ENCODE results near the gene HIKESHI. TPM values are rescaled to one million over a fixed set of nuclear protein-coding genes. Genes with fewer than 3 reads are reported as not detected.

The HIKESHI gene
- total and polyA plus RNA-seq, 2 of the 8 experiments (the other 6 are each of a cell fraction or from before 2014, with no cell fraction given) = 65.4 to 90.2 TPM

- no peak overlapping the region for H2AFZ ChIP-seq (ENCODE audit: low read length)
- H3K23ac ChIP-seq (ENCODE audit: insufficient read length) = no peak overlapping the region
- H2BK5ac ChIP-seq (ENCODE audit: low read depth, low read length) = no peak overlapping the region
- H3K9ac ChIP-seq (replicated peaks in 1 of 4; ENCODE audit: extremely low read depth in 1 of 4, low read depth in 3 of 4, low read length in 3 of 4) = no peak overlapping the region
- no peak overlapping the region for H3K56ac ChIP-seq (replicated peaks; ENCODE audit: insufficient read length, low read depth, low read length)
- peaks cover 0 to 3% (median 0%) of the 10 kb centered on the region in 4 experiments; a peak in 1 of 7 replicates for H3K4me1 ChIP-seq (replicated peaks in 1 of 4; ENCODE audit: control insufficient read depth in 3 of 4, insufficient read depth in 4 of 4, low read length in 3 of 4)
- no peaks in the 10 kb centered on the region; a peak in 1 of 7 replicates for H3K27me3 ChIP-seq (replicated peaks in 1 of 4; ENCODE audit: control insufficient read depth in 3 of 4, extremely low read depth in 1 of 4, insufficient read depth in 3 of 4, low read length in 3 of 4)
- H3K18ac ChIP-seq (ENCODE audit: extremely low read depth, low read length) = no peak overlapping the region
- H3K79me1 ChIP-seq (ENCODE audit: low read depth, low read length) = no peaks in the 10 kb centered on the region
- H4K91ac ChIP-seq (replicated peaks; ENCODE audit: insufficient read length, low read length) = no peak overlapping the region
- H4K5ac ChIP-seq (ENCODE audit: insufficient read length, low read depth, low read length) = no peak overlapping the region
- H3K4me2 ChIP-seq (ENCODE audit: insufficient read depth in 1 of 2, low read depth in 2 of 2, low read length in 2 of 2) = no peak overlapping the region
- H4K8ac ChIP-seq (ENCODE audit: extremely low read depth, insufficient read depth, low read length) = no peak overlapping the region
- no peak overlapping the region for H3K14ac ChIP-seq (ENCODE audit: insufficient read length)
- no peaks in the 10 kb centered on the region for H3K79me2 ChIP-seq (ENCODE audit: control insufficient read depth in 1 of 2, insufficient read depth in 2 of 2, low read length in 2 of 2)
- H2BK120ac ChIP-seq (replicated peaks; ENCODE audit: low read depth, low read length) = no peak overlapping the region
- no peak overlapping the region for H2BK20ac ChIP-seq (ENCODE audit: low read length)
- no peak overlapping the region for H2AK5ac ChIP-seq (ENCODE audit: low read depth, low read length)
- H2BK12ac ChIP-seq (ENCODE audit: low read depth, low read length) = no peak overlapping the region
- no peaks in the 10 kb centered on the region for H3K23me2 ChIP-seq (ENCODE audit: low read depth, low read length)
- no peaks in the 10 kb centered on the region for H3K9me3 ChIP-seq (ENCODE audit: insufficient read depth in 2 of 2, low read depth in 1 of 2, low read length in 1 of 2)
- H3K4ac ChIP-seq (replicated peaks; ENCODE audit: insufficient read length, low read depth, low read length) = no peak overlapping the region
- FAIRE-seq (no peak), DNase-seq (ENCODE audit: low read depth in 1 of 2, low spot score in 2 of 2) (no peak)
- ChIA-PET CTCF (ENCODE audit: partially characterized antibody) (interaction anchor here (0.7 to 1.7 kb wide), 6 partner anchors 9 to 439 kb away, joined by 3 to 8 read pairs (median 4); partner anchors contain the start of genes CCDC81 and CCDC83), POLR2A (ENCODE audit: partially characterized antibody) (interaction anchor here (1.4 to 1.5 kb wide), 2 partner anchors 49 to 629 kb away, joined by 3 read pairs; partner anchors contain the start of gene CREBZF)
- H4K20me1 ChIP-seq (replicated peaks in 1 of 2; ENCODE audit: control insufficient read depth in 1 of 2, insufficient read depth in 2 of 2, low read length in 2 of 2) = no peaks in the 10 kb centered on the region
- H3K4me3 ChIP-seq (ENCODE audit: extremely low read depth in 1 of 4, insufficient read depth in 2 of 4, low read depth in 3 of 4, low read length in 4 of 4) = no peak overlapping the region
- H2BK15ac ChIP-seq (ENCODE audit: low read length) = no peak overlapping the region
- no peak overlapping the region for H3K27ac ChIP-seq (ENCODE audit: low read depth, low read length)
- H3K36me3 ChIP-seq (ENCODE audit: control insufficient read depth in 2 of 4, insufficient read depth in 4 of 4, low read length in 3 of 4) = no peaks in the 10 kb centered on the region
- TF ChIP-seq KDM5A (IDR thresholded peaks at IDR 0.05; ENCODE audit: low read length) (no peak), E2F6 (IDR thresholded peaks at IDR 0.05) (no peak), ATF3 (IDR thresholded peaks at IDR 0.05; ENCODE audit: insufficient read depth, low read depth, low read length) (no peak), SP2 (IDR thresholded peaks at IDR 0.05; ENCODE audit: low read length) (no peak), EP300 (IDR thresholded peaks at IDR 0.05; ENCODE audit: borderline replicate concordance in 1 of 2, low read depth in 2 of 2, low read length in 2 of 2) (no peak), POLR2A (IDR thresholded peaks at IDR 0.05; ENCODE audit: control extremely low read depth in 1 of 2, low read depth in 2 of 2, low read length in 2 of 2) (no peak), KDM4A (IDR thresholded peaks at IDR 0.05; ENCODE audit: low read depth, low read length, severe bottlenecking) (no peak), RNF2 (IDR thresholded peaks at IDR 0.05; ENCODE audit: borderline replicate concordance, low read depth, low read length, missing control alignments, poor library complexity, severe bottlenecking) (no peak), FOSL1 (IDR thresholded peaks at IDR 0.05; ENCODE audit: insufficient read depth, low read depth, low read length) (no peak), NRF1 (IDR thresholded peaks at IDR 0.05; ENCODE audit: low read depth, low read length) (no peak), JUN (IDR thresholded peaks at IDR 0.05; ENCODE audit: low read depth, low read length) (no peak), CBX8 (IDR thresholded peaks at IDR 0.05; ENCODE audit: borderline replicate concordance, low read depth, low read length) (no peak), HDAC6 (IDR thresholded peaks at IDR 0.05; ENCODE audit: low read depth, low read length) (no peak), SIX5 (IDR thresholded peaks at IDR 0.05; ENCODE audit: low read depth, low read length) (no peak)
Observed at GRCh38 chr11:86294026-86294425, 8.0 kb upstream of the HIKESHI start.
